ENCODE results near the gene ARHGEF16.

DNA sequence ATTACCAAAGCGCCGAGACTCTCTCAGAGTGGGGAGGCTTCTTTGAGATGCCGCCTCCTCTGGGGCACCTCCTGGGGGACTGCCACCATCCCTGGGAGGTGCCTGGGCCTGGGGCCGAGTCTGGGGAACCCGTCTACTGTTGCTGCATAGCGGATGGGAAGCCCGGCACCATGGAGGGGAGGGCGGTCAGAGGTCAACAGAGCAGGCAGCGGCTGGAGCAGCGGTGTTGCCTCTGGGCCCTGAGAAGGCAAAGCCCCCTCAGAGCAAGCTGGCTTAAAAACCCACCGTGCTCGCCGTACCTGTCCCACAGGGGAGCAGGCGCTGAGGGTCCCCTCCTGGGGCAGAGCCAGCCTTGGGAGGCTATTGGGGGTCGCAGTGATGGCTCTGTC, 62.0 kb downstream of the ARHGEF16 start:
- no peak for TF ChIP-seq EZH2phosphoT487 (IDR thresholded peaks at IDR 0.05; ENCODE audit: insufficient read depth, low read depth)
- TF ChIP-seq EZH2 (IDR thresholded peaks at IDR 0.05; ENCODE audit: insufficient read depth, poor library complexity, severe bottlenecking), result no peak

Measured in GM23248 (cell line).